Posterior cingulate gyrus (tissue), 11 donors: ENCODE measurements around the gene PNISR.

Experiments
- DNase-seq, 10 donors: peaks; one replicate each; pipeline versions ENCODE4 v3.0.0 to v3.0.0-alpha.2; 2020 to 2021; ENCODE audit warnings: mixed read lengths in 3 of 10
- intact Hi-C: fragments of 100-400 bp; cut with DNase I; formaldehyde crosslinking; loops from one replicate; pipeline ENCODE4 v1.15.1; 2023

Gene PNISR

GRCh38 chr6:99415446-99415845 is 9.7 kb downstream of the PNISR start:
- DNase-seq, result no peak
- intact Hi-C loops, result no loop called here

GRCh38 chr6:99412065-99412464 is 13.0 kb downstream of the PNISR start:
- intact Hi-C loops, result no loop called here

GRCh38 chr6:99409672-99410071 is 15.4 kb downstream of the PNISR start:
- no peak for DNase-seq
- intact Hi-C loops, result no loop called here

More at GRCh38 chr6:99412065-99412464, 13.0 kb downstream of the PNISR start:
- no peak for DNase-seq

DNA sequence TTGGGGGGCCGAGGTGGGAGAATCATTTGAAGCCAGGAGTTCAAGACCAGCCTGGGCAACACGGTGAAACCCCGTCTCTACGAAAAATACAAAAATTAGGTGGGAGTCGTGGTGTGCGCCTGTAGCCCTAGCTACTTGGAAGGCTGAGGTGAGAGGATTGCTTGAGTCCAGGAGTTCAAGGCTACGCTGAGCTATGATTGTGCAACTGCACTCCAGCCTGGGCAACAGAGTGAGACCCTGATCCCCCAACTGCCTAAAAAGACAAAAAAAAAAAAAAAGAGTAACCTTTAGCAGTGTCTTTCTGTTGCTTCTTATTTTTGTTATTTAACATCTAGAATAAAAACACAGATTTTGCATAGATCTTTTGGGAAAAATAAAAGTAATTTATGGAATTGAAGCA is 18.0 kb downstream of the PNISR start:
- DNase-seq, result no peak
- intact Hi-C loops, result no loop called here

DNA sequence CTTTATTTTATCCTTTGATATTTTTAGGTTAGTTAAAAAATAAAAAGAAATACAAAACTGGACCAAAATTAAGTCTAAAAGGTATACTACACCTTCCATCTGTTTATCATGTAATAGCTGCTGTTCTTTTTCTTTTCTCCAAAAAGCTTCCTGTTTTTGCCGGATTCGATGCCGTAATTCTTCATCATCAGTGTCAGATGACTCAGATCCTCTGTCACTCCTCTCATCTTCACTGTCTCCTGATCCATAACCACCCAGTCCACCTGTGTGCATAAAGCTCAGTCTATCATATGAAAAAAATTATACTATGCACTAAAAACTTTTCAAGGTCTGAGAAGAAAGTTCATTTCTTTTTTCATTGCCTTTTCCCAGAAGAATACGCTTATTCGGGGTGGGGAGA is 22.7 kb downstream of the PNISR start:
- DNase-seq, result no peak
- intact Hi-C loops, result no loop called here

DNA sequence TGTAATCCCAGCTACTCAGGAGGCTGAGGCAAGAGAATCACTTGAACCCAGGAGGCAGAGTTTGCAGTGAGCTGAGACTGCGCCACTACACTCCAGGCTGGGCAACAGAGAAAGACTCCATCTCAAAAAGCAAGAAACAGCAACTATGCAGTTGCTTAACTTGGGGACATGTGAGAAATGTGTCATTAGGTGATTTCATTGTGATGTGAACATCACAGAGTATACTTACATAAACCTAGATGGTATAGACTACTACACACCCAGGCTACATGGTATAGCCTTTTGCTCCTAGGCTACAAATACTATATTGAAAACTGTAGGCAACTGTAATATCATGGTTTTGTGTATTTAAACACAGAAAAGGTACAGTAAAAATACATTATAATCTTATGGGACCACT is 27.8 kb downstream of the PNISR start:
- no peak for DNase-seq
- intact Hi-C loops, result no loop called here

GRCh38 chr6:99393698-99394531 is 31.2 kb downstream of the PNISR start, which contains the start of gene COQ3:
Gene COQ3, minus strand, starts transcription at chr6:99394195. Its CDS starts 16 bp downstream, at chr6:99394179.
- intact Hi-C loops, result loop anchor here (2.0 to 5.0 kb wide), 2 partner anchors 31 to 62 kb away; partner anchors contain the start of gene PNISR

GRCh38 chr6:99393366-99393697 is 31.8 kb downstream of the PNISR start:
- DNase-seq, result no peak
- intact Hi-C loops, result loop anchor here (2.0 to 5.0 kb wide), 2 partner anchors 31 to 61 kb away; partner anchors contain the start of gene PNISR

More at GRCh38 chr6:99393698-99394531, 31.2 kb downstream of the PNISR start, which contains the start of gene COQ3:
- peak; percentile 64 to 94 (median 72) for DNase-seq

DNA sequence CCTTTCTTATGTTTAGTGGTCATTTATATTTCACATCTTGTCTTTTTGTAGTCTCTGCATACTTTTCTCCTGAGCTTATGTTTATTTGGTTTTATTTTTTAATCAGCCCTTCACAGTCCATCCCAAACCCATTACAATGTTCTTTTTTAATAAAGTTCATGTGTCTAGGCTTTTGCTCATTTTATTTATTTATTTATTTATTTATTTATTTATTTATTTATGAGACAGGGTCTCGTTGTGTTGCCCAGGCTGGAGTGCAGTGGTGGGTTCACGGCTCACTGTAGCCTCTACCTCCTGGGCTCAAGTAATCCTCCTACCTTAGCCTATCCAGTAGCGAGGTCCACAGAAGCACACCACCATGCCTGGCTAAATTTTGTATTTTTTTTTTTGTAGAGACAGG is 34.2 kb downstream of the PNISR start:
- intact Hi-C loops, result loop anchor here (5.0 kb wide), 1 partner anchor 59 kb away; no protein-coding TSS in a partner anchor
- no peak for DNase-seq

DNA sequence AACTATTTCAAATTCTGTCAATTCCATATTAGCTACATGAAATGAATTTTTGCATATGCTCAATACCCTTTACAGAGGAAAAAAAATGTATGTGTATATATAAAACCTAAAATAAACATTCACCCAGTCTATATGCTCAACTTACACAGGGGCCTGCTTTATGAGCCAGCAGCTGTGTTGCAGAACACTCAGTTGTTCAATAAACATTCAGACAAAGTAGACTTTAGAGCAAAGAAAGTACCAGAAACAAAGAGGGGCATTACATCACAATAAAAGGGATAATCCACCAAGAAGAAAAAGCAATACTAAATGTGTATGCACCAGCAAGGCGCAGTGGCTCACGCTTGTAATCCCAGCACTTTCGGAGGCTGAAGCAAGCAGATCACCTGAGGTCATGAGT is 40.6 kb downstream of the PNISR start:
- no peak for DNase-seq
- intact Hi-C loops, result no loop called here

- DNase-seq, result no peak
- intact Hi-C loops, result no loop called here
These were observed 46.5 kb downstream of the PNISR start for GRCh38 chr6:99378636-99379035.

DNA sequence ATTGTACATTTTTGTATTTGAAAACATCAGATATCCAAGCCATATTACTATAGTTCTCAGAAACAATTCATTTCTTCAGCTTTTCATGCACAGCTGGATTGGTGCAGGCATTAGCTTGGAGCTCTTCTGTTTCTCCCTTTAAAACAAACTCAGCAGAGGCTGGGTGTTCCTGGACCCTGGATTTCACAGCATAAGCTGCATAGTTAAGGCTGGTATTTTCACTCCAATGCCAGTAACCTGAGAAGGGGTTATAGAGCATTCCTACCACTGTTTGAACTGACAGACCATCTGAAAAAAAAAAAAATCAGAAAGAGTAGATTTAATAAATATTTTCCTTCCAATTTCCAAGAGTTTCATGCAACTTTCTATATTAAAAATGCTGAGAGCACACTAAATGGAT is 55.6 kb downstream of the PNISR start:
- intact Hi-C loops, result no loop called here
- DNase-seq, result no peak

- intact Hi-C loops, result no loop called here
- no peak for DNase-seq
These were observed 58.3 kb downstream of the PNISR start for GRCh38 chr6:99366852-99367251.

- DNase-seq, result no peak
- intact Hi-C loops, result no loop called here
These were observed 61.1 kb downstream of the PNISR start for GRCh38 chr6:99364026-99364425.

- no peak for DNase-seq
These were observed 62.3 kb downstream of the PNISR start for GRCh38 chr6:99362678-99363268.

GRCh38 chr6:99359800-99360199 is 65.3 kb downstream of the PNISR start:
- DNase-seq, result no peak
- intact Hi-C loops, result no loop called here

More at GRCh38 chr6:99362678-99363268, 62.3 kb downstream of the PNISR start:
- intact Hi-C loops, result no loop called here

GRCh38 chr6:99356641-99357040 is 68.5 kb downstream of the PNISR start:
- DNase-seq, result no peak
- intact Hi-C loops, result no loop called here

DNA sequence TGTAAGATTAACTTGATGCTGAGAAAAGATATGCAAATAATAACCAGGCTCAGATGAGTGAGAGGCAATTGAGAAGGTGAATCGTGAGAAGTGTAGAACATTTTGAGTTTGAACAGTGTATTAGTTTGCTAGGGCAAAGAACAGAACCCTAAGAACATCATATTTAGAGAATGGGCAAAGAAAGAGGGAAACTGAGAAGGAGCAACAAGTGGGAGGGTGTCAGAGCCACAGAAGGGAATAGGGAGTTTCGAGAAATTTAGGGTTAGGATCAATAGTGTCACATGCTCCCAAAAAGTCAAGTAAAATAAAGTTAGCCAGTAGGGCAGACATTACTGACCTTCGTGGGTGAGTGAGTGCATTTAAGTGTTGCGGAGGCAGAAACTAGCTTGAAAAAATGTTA is 70.1 kb downstream of the PNISR start:
- intact Hi-C loops, result no loop called here
- no peak for DNase-seq

GRCh38 chr6:99353126-99353525 is 72.0 kb downstream of the PNISR start:
- DNase-seq, result no peak
- intact Hi-C loops, result no loop called here

DNA sequence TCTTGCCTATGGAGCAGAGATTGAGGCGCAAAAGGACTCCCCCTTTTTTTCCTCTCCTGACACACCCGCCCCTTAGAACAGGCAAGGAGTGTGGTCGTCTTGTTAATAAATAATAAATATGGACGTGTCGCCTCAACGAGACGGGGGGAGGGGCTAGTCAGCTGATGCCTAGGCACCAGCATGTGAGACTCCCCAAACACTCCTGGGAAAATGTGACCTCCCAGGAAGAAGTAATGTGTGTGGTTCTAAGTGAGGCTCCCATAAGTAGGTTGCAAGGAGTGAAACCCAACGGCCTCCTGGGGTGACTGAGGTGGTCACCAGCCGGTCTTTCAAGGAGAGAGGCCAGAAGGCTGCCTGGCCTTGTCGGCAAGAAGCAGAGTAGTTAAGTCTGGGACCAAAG is 74.5 kb downstream of the PNISR start:
- intact Hi-C loops, result no loop called here
- DNase-seq, result peak in 1 of 10 donors; percentile 72

GRCh38 chr6:99349171-99350141 is 75.7 kb downstream of the PNISR start, which contains the start of gene FAXC:
Gene FAXC, minus strand, starts transcription at chr6:99349674. Its CDS starts 302 bp downstream, at chr6:99349372.
- intact Hi-C loops, result no loop called here
- DNase-seq, result peak; percentile 19 to 92 (median 50)
